ENCODE results near the gene RASGRP1. TPM values are rescaled to one million over a fixed set of nuclear protein-coding genes. Genes with fewer than 3 reads are reported as not detected.

Gene RASGRP1
- total and polyA plus RNA-seq, 7 donors, result 0.33 to 3.6 (median 0.71) TPM; not detected in 2

GRCh38 chr15:38558372-38559059 is 6.1 kb downstream of the RASGRP1 start:
- intact Hi-C loops (cut with DNase I), result no loop called here
- H3K4me3 ChIP-seq, result no peak overlapping the region
- no peak for TF ChIP-seq POLR2A (IDR thresholded peaks at IDR 0.05)
- TF ChIP-seq POLR2AphosphoS5 (IDR thresholded peaks at IDR 0.05), result no peak
- no peak for TF ChIP-seq CTCF (IDR thresholded peaks at IDR 0.05)
- no peak for TF ChIP-seq EP300 (IDR thresholded peaks at IDR 0.05)
- H3K36me3 ChIP-seq, result no peaks in the 10 kb centered on the region
- no peaks in the 10 kb centered on the region for H3K9me3 ChIP-seq
- WGBS, 2 donors, result 82 to 87% methylated on average over 6 of the region's 6 CpGs
- H3K4me1 ChIP-seq, result peaks cover 0 to under 1% (median 0%) of the 10 kb centered on the region in 4 donors
- DNase-seq, result no peak
- no peak overlapping the region for H3K27ac ChIP-seq
- H3K27me3 ChIP-seq, result peaks cover 0 to 4% (median 3%) of the 10 kb centered on the region in 3 donors

- intact Hi-C loops (cut with DNase I), result no loop called here
- H3K4me3 ChIP-seq, result no peak overlapping the region
- 72 to 90% methylated on average over 10 of the region's 10 CpGs for WGBS, 2 donors
- H3K36me3 ChIP-seq, result no peaks in the 10 kb centered on the region
- H3K27ac ChIP-seq, result no peak overlapping the region
- no peak for DNase-seq
- no peak for TF ChIP-seq POLR2A (IDR thresholded peaks at IDR 0.05)
- no peak for TF ChIP-seq EP300 (IDR thresholded peaks at IDR 0.05)
- TF ChIP-seq POLR2AphosphoS5 (IDR thresholded peaks at IDR 0.05), result no peak
- no peak for TF ChIP-seq CTCF (IDR thresholded peaks at IDR 0.05)
- no peaks in the 10 kb centered on the region for H3K9me3 ChIP-seq
- no peaks in the 10 kb centered on the region for H3K27me3 ChIP-seq
- no peaks in the 10 kb centered on the region for H3K4me1 ChIP-seq
Observed at GRCh38 chr15:38557921-38558320, 6.7 kb downstream of the RASGRP1 start.

GRCh38 chr15:38555686-38556334 is 8.8 kb downstream of the RASGRP1 start:
- Histone ChIP-seq H3K4me1 (no peaks in the 10 kb centered on the region), H3K9me3 (no peaks in the 10 kb centered on the region), H3K27me3 (no peaks in the 10 kb centered on the region), H3K4me3 (no peak overlapping the region), H3K27ac (no peak overlapping the region), H3K36me3 (no peaks in the 10 kb centered on the region)
- TF ChIP-seq POLR2AphosphoS5 (IDR thresholded peaks at IDR 0.05) (no peak), EP300 (IDR thresholded peaks at IDR 0.05) (no peak), CTCF (IDR thresholded peaks at IDR 0.05) (no peak), POLR2A (IDR thresholded peaks at IDR 0.05) (no peak)
- DNase-seq, result no peak
- intact Hi-C loops (cut with DNase I), result no loop called here
- 72 to 90% methylated on average over 5 of the region's 5 CpGs for WGBS, 2 donors

GRCh38 chr15:38554354-38554753 is 10.3 kb downstream of the RASGRP1 start:
- H3K4me3 ChIP-seq, result no peak overlapping the region
- H3K9me3 ChIP-seq, result no peaks in the 10 kb centered on the region
- H3K27ac ChIP-seq, result no peak overlapping the region
- H3K27me3 ChIP-seq, result no peaks in the 10 kb centered on the region
- TF ChIP-seq POLR2A (IDR thresholded peaks at IDR 0.05) (no peak), EP300 (IDR thresholded peaks at IDR 0.05) (no peak), CTCF (IDR thresholded peaks at IDR 0.05) (no peak), POLR2AphosphoS5 (IDR thresholded peaks at IDR 0.05) (no peak)
- no peaks in the 10 kb centered on the region for H3K4me1 ChIP-seq
- intact Hi-C loops (cut with DNase I), result no loop called here
- WGBS, 2 donors, result 58 to 90% methylated on average over 4 of the region's 4 CpGs
- H3K36me3 ChIP-seq, result no peaks in the 10 kb centered on the region
- DNase-seq, result no peak
